ENCODE results near the gene RERE. TPM values are rescaled to one million over a fixed set of nuclear protein-coding genes. Genes with fewer than 3 reads are reported as not detected.
A peak's percentile ranks its signal among the peaks of the same experiment; 100 is the strongest.

RERE gene
- total RNA-seq, 1 experiment from 2014 or later = 161 TPM

- no peak for DNase-seq (ENCODE audit: low spot score)
- Mint-ChIP-seq H3K36me3 (no peaks in the 10 kb centered on the region), H3K9me3 (no peaks in the 10 kb centered on the region), H3K4me1 (peaks cover 37% of the 10 kb centered on the region), H3K27ac (0 out of 2 replicates have a peak overlapping the region, but pooled peaks have one; percentile 11), H3K27me3 (ENCODE audit: low read depth) (no peaks in the 10 kb centered on the region), H3K4me3 (no peak overlapping the region)
- ChIA-PET CTCF (interaction anchor here (0.8 to 1.9 kb wide), 4 partner anchors 58 to 182 kb away, joined by 3 to 7 read pairs (median 6); no protein-coding TSS in a partner anchor), POLR2A (interaction anchor here (0.5 kb wide), 1 partner anchor 58 kb away, joined by 3 read pairs; no protein-coding TSS in a partner anchor)
- TF ChIP-seq E2F5 (CRISPR knock-in tag; IDR thresholded peaks at IDR 0.05) (no peak), ETV6 (CRISPR knock-in tag; IDR thresholded peaks at IDR 0.05) (no peak), NR2C2 (CRISPR knock-in tag; IDR thresholded peaks at IDR 0.05) (no peak), STAT6 (CRISPR knock-in tag; conservative IDR thresholded peaks at IDR 0.05; ENCODE audit: low read depth) (no peak), NFATC4 (CRISPR knock-in tag; IDR thresholded peaks at IDR 0.05) (no peak), ZNF425 (CRISPR knock-in tag; conservative IDR thresholded peaks at IDR 0.05) (no peak), TEAD4 (CRISPR knock-in tag; IDR thresholded peaks at IDR 0.05) (no peak), SP1 (CRISPR knock-in tag; conservative IDR thresholded peaks at IDR 0.05) (no peak), AFF4 (CRISPR knock-in tag; IDR thresholded peaks at IDR 0.05; ENCODE audit: borderline replicate concordance) (no peak), PRRX2 (CRISPR knock-in tag; IDR thresholded peaks at IDR 0.05) (no peak), IRF2 (CRISPR knock-in tag; IDR thresholded peaks at IDR 0.05; ENCODE audit: borderline replicate concordance, low read depth) (no peak)
- no peak for ATAC-seq
These were observed 150.9 kb downstream of the RERE start for GRCh38 chr1:8666389-8667167.

DNA sequence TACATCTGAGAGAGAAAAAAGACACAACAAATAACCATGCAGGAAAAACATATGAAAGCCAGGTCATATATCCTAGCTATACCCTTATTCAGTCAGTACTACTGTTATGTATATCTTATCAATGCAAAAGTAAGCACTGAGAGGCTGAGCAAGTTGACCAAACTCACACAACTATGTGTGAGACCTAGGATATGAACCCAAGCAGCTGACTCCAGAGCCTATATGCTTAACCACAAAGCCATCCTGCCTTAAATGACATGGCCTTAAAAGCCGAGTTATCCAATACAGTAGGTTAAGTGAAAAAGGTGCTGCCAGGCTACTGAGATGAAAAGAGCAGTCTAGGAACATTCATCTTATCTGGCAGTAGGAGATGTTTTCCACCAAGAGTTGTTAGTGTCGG is 151.6 kb downstream of the RERE start:
- DNase-seq (ENCODE audit: low spot score) = no peak
- peaks cover 30% of the 10 kb centered on the region for H3K4me1 Mint-ChIP-seq
- ATAC-seq = no peak
- ChIA-PET POLR2A (no interaction called here), CTCF (interaction anchor here (0.8 to 1.9 kb wide), 4 partner anchors 59 to 183 kb away, joined by 3 to 7 read pairs (median 6); no protein-coding TSS in a partner anchor)
- peak overlapping the region; percentile 11; the same call in 1 of the 2 replicates for H3K27ac Mint-ChIP-seq
- no peaks in the 10 kb centered on the region for H3K27me3 Mint-ChIP-seq (ENCODE audit: low read depth)
- no peak overlapping the region for H3K4me3 Mint-ChIP-seq
- no peaks in the 10 kb centered on the region for H3K36me3 Mint-ChIP-seq
- no peaks in the 10 kb centered on the region for H3K9me3 Mint-ChIP-seq
- TF ChIP-seq RELA (CRISPR knock-in tag; IDR thresholded peaks at IDR 0.05; ENCODE audit: borderline replicate concordance) = no peak

Data from WTC11 (cell line).